ENCODE results near the gene ADD2.

Gene ADD2

DNA sequence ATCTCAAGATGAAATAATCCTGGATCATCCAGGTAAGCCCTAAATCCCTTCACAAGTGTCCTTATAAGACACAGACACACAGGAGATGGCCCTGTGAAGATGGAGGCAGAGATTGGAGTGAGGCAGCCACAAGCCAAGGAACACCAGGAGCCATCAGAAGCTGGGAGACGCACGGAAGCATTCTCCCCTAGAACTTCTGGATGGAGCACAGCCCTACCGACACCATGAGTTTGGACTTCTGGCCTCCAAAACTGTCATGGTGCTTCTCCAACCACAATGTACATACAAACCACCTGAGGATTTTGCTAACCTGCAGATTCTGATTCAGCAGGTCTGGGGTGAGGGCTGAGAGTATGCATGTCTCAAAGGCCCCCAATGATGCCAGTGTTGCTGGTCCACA is 42.5 kb downstream of the ADD2 start:
- no peak overlapping the region for H3K4me3 ChIP-seq (ENCODE audit: control insufficient read depth, low read depth, low read length)
- DNase-seq (ENCODE audit: low read depth) = no peak
- TF ChIP-seq, protein P1, sequence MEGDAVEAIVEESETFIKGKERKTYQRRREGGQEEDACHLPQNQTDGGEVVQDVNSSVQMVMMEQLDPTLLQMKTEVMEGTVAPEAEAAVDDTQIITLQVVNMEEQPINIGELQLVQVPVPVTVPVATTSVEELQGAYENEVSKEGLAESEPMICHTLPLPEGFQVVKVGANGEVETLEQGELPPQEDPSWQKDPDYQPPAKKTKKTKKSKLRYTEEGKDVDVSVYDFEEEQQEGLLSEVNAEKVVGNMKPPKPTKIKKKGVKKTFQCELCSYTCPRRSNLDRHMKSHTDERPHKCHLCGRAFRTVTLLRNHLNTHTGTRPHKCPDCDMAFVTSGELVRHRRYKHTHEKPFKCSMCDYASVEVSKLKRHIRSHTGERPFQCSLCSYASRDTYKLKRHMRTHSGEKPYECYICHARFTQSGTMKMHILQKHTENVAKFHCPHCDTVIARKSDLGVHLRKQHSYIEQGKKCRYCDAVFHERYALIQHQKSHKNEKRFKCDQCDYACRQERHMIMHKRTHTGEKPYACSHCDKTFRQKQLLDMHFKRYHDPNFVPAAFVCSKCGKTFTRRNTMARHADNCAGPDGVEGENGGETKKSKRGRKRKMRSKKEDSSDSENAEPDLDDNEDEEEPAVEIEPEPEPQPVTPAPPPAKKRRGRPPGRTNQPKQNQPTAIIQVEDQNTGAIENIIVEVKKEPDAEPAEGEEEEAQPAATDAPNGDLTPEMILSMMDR (IDR thresholded peaks at IDR 0.05; ENCODE audit: control insufficient read depth, insufficient read depth, low read depth, low read length, missing control alignments) = no peak

DNA sequence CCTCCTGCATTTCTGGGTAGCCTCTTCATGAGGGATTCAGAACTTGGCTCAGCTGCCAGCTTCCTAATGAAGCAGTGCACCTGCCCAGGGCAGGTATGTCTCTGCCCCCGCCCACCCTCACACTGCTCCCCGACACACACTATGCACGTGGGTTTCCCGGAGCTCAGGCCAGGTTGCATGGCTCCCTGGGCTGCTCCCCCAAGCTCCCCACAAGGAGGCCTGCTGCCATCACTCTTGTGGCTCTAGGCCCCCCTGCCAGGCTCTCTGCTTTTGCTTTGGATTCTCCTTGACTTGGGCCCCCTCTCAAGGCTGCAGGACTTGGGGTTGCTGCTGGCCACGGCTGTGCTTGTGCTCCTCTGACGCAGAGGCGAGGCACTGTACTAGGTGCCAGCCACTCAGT is 43.6 kb downstream of the ADD2 start:
- TF ChIP-seq, protein P1 (IDR thresholded peaks at IDR 0.05; ENCODE audit: control insufficient read depth, insufficient read depth, low read depth, low read length, missing control alignments) = no peak
- no peak for DNase-seq (ENCODE audit: low read depth)
- H3K4me3 ChIP-seq (ENCODE audit: control insufficient read depth, low read depth, low read length) = no peak overlapping the region

DNA sequence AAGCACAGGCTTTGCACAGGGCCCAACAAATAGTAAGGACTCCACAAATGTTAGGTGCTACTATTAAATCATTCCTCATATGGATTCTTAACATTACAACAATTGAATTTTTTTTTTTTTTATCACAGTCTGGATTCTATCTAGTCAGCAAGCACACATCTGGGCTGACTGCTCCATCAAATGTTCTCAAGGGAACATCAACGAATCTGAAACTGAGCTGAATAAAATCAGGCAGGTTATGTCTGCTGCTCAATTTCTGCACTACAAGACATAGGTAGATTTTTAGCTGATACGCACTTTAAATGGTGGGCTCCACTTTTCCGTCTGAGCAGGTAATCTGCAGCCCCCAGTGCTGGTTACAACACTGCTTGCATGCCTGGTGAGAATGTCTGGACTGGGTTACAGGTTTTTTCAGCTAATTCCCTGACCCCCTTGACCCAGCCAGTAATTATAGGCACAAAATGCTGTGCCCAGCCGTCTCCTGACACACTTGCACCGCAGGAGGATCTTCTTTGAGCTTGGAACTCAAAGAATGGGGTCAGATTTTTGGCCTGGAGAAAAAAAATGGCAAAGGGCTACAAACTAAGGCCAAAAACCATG is 44.6 kb downstream of the ADD2 start:
- TF ChIP-seq, protein P1 (IDR thresholded peaks at IDR 0.05; ENCODE audit: control insufficient read depth, insufficient read depth, low read depth, low read length, missing control alignments) = no peak
- H3K4me3 ChIP-seq (ENCODE audit: control insufficient read depth, low read depth, low read length) = no peak overlapping the region
- DNase-seq (ENCODE audit: low read depth) = no peak

DNA sequence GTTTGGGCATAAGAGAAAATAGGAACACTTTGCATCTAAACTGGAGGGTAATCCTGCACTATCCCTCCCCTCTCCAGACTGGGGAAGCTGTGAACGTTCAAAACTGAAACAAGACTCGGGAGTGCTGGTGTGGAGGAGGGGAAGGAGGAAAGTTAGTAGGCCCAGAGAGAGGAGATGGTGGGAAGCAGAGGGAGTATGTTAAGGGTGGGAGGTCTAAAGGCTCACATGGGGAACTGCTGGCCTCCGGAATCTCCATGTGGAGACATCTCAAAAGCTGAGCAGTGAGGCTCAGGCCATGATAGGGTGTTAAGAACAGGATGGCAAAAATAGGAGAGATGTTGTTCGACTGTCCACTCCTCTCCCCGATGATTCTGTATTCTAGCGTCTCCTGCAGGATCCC is 47.9 kb downstream of the ADD2 start:
- no peak for DNase-seq (ENCODE audit: low read depth)
- H3K4me3 ChIP-seq (ENCODE audit: control insufficient read depth, low read depth, low read length) = no peak overlapping the region
- TF ChIP-seq, protein P1 (IDR thresholded peaks at IDR 0.05; ENCODE audit: control insufficient read depth, insufficient read depth, low read depth, low read length, missing control alignments) = no peak

DNA sequence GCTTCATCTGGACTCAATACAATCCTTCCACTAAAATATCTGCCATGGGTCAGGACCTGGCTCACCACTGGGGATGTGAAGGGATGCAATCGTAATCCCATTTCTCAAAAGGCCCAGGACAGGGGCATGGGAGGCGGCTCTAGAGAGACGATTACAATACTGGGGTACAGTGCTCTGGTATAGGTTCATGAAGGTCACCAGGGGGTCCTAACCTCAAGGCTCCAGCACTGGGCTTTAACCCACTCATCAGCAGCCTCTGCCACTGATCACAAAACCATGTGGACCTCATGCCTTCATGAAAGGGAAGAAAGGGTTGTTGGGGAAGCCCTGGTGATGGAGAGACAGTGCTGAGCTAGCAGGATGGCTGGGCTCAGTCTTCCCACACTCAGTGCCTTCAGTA is 48.8 kb downstream of the ADD2 start:
- H3K4me3 ChIP-seq (ENCODE audit: control insufficient read depth, low read depth, low read length) = no peak overlapping the region
- DNase-seq (ENCODE audit: low read depth) = no peak
- TF ChIP-seq, protein P1 (IDR thresholded peaks at IDR 0.05; ENCODE audit: control insufficient read depth, insufficient read depth, low read depth, low read length, missing control alignments) = no peak

DNA sequence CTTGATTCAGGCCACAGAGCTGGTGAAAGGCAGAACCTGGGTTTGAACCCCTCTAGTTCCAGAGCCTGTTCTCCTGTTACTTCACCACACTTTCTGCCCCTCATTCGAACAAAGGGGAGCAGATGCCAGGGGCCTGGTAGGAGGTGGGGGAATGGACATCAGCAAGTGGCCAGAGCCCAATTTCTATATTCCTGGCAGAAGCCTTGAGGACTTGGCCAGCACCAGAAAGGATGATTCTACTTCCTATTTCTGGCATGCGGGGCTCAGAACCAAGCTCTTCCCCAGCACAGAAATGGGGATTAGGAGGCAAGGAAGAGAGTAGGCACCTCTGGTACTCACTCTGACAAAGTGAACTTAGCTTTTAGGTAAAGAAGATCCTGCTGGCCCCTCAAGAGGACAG is 49.3 kb downstream of the ADD2 start:
- TF ChIP-seq, protein P1 (IDR thresholded peaks at IDR 0.05; ENCODE audit: control insufficient read depth, insufficient read depth, low read depth, low read length, missing control alignments) = no peak
- no peak overlapping the region for H3K4me3 ChIP-seq (ENCODE audit: control insufficient read depth, low read depth, low read length)
- DNase-seq (ENCODE audit: low read depth) = no peak

DNA sequence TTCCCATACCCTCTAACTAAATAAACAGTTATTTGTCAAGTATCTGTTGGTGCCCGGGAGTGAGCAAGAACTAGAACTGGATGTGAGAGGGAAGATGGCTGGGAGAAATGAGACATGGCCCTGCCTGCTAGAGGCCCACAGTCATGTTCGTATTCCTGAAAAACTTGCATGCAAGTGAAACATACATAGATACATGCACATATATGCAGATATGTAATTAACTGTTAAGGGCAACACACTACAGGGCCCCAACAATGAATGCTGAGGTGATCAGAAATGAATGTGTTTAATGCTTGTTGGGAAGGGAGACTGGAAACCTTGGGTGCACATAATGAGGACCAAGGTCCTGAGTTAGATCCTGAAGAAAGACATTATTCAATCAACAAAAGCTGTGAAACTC is 49.8 kb downstream of the ADD2 start:
- TF ChIP-seq, protein P1 (IDR thresholded peaks at IDR 0.05; ENCODE audit: control insufficient read depth, insufficient read depth, low read depth, low read length, missing control alignments) = no peak
- no peak overlapping the region for H3K4me3 ChIP-seq (ENCODE audit: control insufficient read depth, low read depth, low read length)
- no peak for DNase-seq (ENCODE audit: low read depth)
